Measurements from ENCODE around the gene CPB2. TPM values are rescaled to one million over a fixed set of nuclear protein-coding genes. Genes with fewer than 3 reads are reported as not detected.

The CPB2 gene
- total RNA-seq, 4 donors from 2014 or later: not detected

- TF ChIP-seq CTCF (IDR thresholded peaks at IDR 0.05) (no peak), EP300 (IDR thresholded peaks at IDR 0.05; ENCODE audit: low read depth) (no peak), POLR2AphosphoS5 (IDR thresholded peaks at IDR 0.05) (no peak), POLR2A (IDR thresholded peaks at IDR 0.05) (no peak)
- intact Hi-C loops (cut with DNase I; ENCODE audit: low total_unique reads): no loop called here
- Histone ChIP-seq H3K27me3 (no peaks in the 10 kb centered on the region), H3K4me1 (no peaks in the 10 kb centered on the region), H3K4me3 (no peak overlapping the region), H3K27ac (no peak overlapping the region), H3K36me3 (no peaks in the 10 kb centered on the region), H3K9me3 (no peaks in the 10 kb centered on the region)
- WGBS, 2 donors (ENCODE audit: low coverage in 1 of 2): 73 to 78% methylated on average over 5 to 7 of the region's 7 CpGs
- DNase-seq: no peak
- in situ Hi-C loops (cut with MboI; ENCODE audit: low pct_ligation_motif_present in 1 of 4, low pct_unique_long_range_greater_than_20kb in 1 of 4, low sequenced_read_pairs in 3 of 4): no loop called here
These were observed 44.7 kb upstream of the CPB2 start for GRCh38 chr13:46149272-46150133.

GRCh38 chr13:46146898-46147297 is 42.1 kb upstream of the CPB2 start:
- Histone ChIP-seq H3K4me1 (no peaks in the 10 kb centered on the region), H3K27me3 (no peaks in the 10 kb centered on the region), H3K4me3 (no peak overlapping the region), H3K36me3 (no peaks in the 10 kb centered on the region), H3K27ac (no peak overlapping the region), H3K9me3 (no peaks in the 10 kb centered on the region)
- DNase-seq: no peak
- intact Hi-C loops (cut with DNase I; ENCODE audit: low total_unique reads) (no loop called here), in situ Hi-C loops (cut with MboI; ENCODE audit: low pct_ligation_motif_present in 1 of 4, low pct_unique_long_range_greater_than_20kb in 1 of 4, low sequenced_read_pairs in 3 of 4) (no loop called here)
- TF ChIP-seq POLR2AphosphoS5 (IDR thresholded peaks at IDR 0.05) (no peak), CTCF (IDR thresholded peaks at IDR 0.05) (no peak)
- 52% methylated on average over 3 of the region's 3 CpGs; no CpG with 5 or more reads in 1 of the 2 donors for WGBS, 2 donors (ENCODE audit: low coverage in 1 of 2)

- Histone ChIP-seq H3K4me1 (no peaks in the 10 kb centered on the region), H3K4me3 (no peak overlapping the region), H3K27me3 (no peaks in the 10 kb centered on the region), H3K9me3 (no peaks in the 10 kb centered on the region), H3K27ac (no peak overlapping the region), H3K36me3 (no peaks in the 10 kb centered on the region)
- no peak for TF ChIP-seq POLR2AphosphoS5 (IDR thresholded peaks at IDR 0.05)
- TF ChIP-seq POLR2A (IDR thresholded peaks at IDR 0.05): no peak
- TF ChIP-seq EP300 (IDR thresholded peaks at IDR 0.05; ENCODE audit: low read depth): no peak
- no peak for TF ChIP-seq CTCF (IDR thresholded peaks at IDR 0.05)
- intact Hi-C loops (cut with DNase I; ENCODE audit: low total_unique reads) (no loop called here), in situ Hi-C loops (cut with MboI; ENCODE audit: low pct_ligation_motif_present in 1 of 4, low pct_unique_long_range_greater_than_20kb in 1 of 4, low sequenced_read_pairs in 3 of 4) (no loop called here)
- 68 to 71% methylated on average over 1 to 2 of the region's 2 CpGs for WGBS, 2 donors (ENCODE audit: low coverage in 1 of 2)
- DNase-seq: no peak
These were observed 41.1 kb upstream of the CPB2 start for GRCh38 chr13:46145950-46146349.

GRCh38 chr13:46145135-46145534 is 40.3 kb upstream of the CPB2 start:
- in situ Hi-C loops (cut with MboI; ENCODE audit: low pct_ligation_motif_present in 1 of 4, low pct_unique_long_range_greater_than_20kb in 1 of 4, low sequenced_read_pairs in 3 of 4) (no loop called here), intact Hi-C loops (cut with DNase I; ENCODE audit: low total_unique reads) (no loop called here)
- no peak overlapping the region for H3K4me3 ChIP-seq

More at GRCh38 chr13:46145135-46145534, 40.3 kb upstream of the CPB2 start:
- no peaks in the 10 kb centered on the region for H3K4me1 ChIP-seq
- DNase-seq: no peak
- TF ChIP-seq POLR2AphosphoS5 (IDR thresholded peaks at IDR 0.05): no peak
- no peak for TF ChIP-seq POLR2A (IDR thresholded peaks at IDR 0.05)
- no peak for TF ChIP-seq EP300 (IDR thresholded peaks at IDR 0.05; ENCODE audit: low read depth)
- no peaks in the 10 kb centered on the region for H3K36me3 ChIP-seq
- 56 to 58% methylated on average over 4 of the region's 4 CpGs for WGBS, 2 donors (ENCODE audit: low coverage in 1 of 2)
- no peaks in the 10 kb centered on the region for H3K27me3 ChIP-seq
- H3K27ac ChIP-seq: no peak overlapping the region
- no peaks in the 10 kb centered on the region for H3K9me3 ChIP-seq

Data from transverse colon (tissue), 4 donors.